Neuronal stem cell (in vitro differentiated cells): Measurements from ENCODE around the gene MFSD6.
"Not testable (repeated sequence)": the region's sequence is repeated elsewhere in the genome, so short reads cannot be mapped to it uniquely, and the experiment has no call there.

Experiments
- DNase-seq: peaks from one replicate; pipeline ENCODE4 v3.0.0-alpha.2; 2013; ENCODE audit warnings: low spot score
- H2AFZ ChIP-seq: one replicate; pipeline ENCODE4 v1.6.1; 2013; ENCODE audit warnings: mild to moderate bottlenecking, low read length, inconsistent platforms
- H2AK5ac ChIP-seq: 2 replicates; pipeline ENCODE4 v1.6.1; 2013; ENCODE audit warnings: low read depth, mild to moderate bottlenecking, inconsistent platforms, low read length, moderate library complexity, mixed read lengths
- H2BK120ac ChIP-seq: 2 replicates; pipeline ENCODE4 v1.6.1; 2013; ENCODE audit warnings: low read depth, mild to moderate bottlenecking, inconsistent platforms, low read length, moderate library complexity, mixed read lengths
- H2BK12ac ChIP-seq: one replicate; pipeline ENCODE4 v1.6.1; 2013; ENCODE audit warnings: low read length, inconsistent platforms
- H2BK15ac ChIP-seq: 2 replicates; pipeline ENCODE4 v1.6.1; 2013; ENCODE audit warnings: mild to moderate bottlenecking, low read length, inconsistent platforms, mixed read lengths
- H2BK5ac ChIP-seq: one replicate; pipeline ENCODE4 v1.6.1; 2013; ENCODE audit warnings: inconsistent platforms, mild to moderate bottlenecking, low read length, moderate library complexity
- H3K14ac ChIP-seq: one replicate; pipeline ENCODE4 v1.6.1; 2013; ENCODE audit warnings: low read length, inconsistent platforms
- H3K18ac ChIP-seq: 2 replicates; pipeline ENCODE4 v1.6.1; 2013; ENCODE audit warnings: low read length, inconsistent platforms
- H3K23ac ChIP-seq: 2 replicates; pipeline ENCODE4 v1.6.1; 2013; ENCODE audit warnings: low read depth, mild to moderate bottlenecking, mixed read lengths, low read length, inconsistent platforms; ENCODE audit not compliant: poor library complexity
- H3K27ac ChIP-seq: replicated peaks from 3 replicates; pipeline ENCODE4 v1.5.1; 2013; ENCODE audit warnings: low read length, inconsistent platforms
- H3K27me3 ChIP-seq, 3 experiments: 2 replicates each; pipeline ENCODE4 v1.6.1; 2013; ENCODE audit warnings: low read length in 3 of 3, mild to moderate bottlenecking in 2 of 3, inconsistent platforms in 1 of 3, low read depth in 1 of 3, mixed read lengths in 1 of 3, moderate library complexity in 1 of 3; ENCODE audit not compliant: control insufficient read depth in 3 of 3, insufficient read depth in 3 of 3
- H3K36me3 ChIP-seq, 2 donors: replicated peaks in 1 of 2; 2 replicates each; pipeline ENCODE4 v1.6.1; 2013; ENCODE audit warnings: low read length in 2 of 2; ENCODE audit not compliant: control insufficient read depth in 2 of 2, insufficient read depth in 2 of 2
- H3K4ac ChIP-seq: 2 replicates; pipeline ENCODE4 v1.6.1; 2013; ENCODE audit warnings: inconsistent platforms, mild to moderate bottlenecking, low read length, moderate library complexity
- H3K4me1 ChIP-seq, 2 donors: 1 replicate in 1 of 2; 2 replicates in 1 of 2; pipeline ENCODE4 v1.6.1; 2013; ENCODE audit warnings: low read length in 2 of 2, low read depth in 1 of 2; ENCODE audit not compliant: control insufficient read depth in 2 of 2, insufficient read depth in 1 of 2
- H3K4me2 ChIP-seq: one replicate; pipeline ENCODE4 v1.6.1; 2013; ENCODE audit warnings: mild to moderate bottlenecking, low read length, inconsistent platforms; ENCODE audit not compliant: insufficient read depth, poor library complexity, severe bottlenecking
- H3K4me3 ChIP-seq, 2 donors: 2 replicates each; pipeline ENCODE4 v1.5.1; 2013; ENCODE audit warnings: low read length in 2 of 2, mild to moderate bottlenecking in 2 of 2, inconsistent platforms in 1 of 2, moderate library complexity in 1 of 2
- H3K79me1 ChIP-seq: one replicate; pipeline ENCODE4 v1.6.1; 2013; ENCODE audit warnings: low read depth, mild to moderate bottlenecking, inconsistent platforms, low read length, moderate library complexity
- H3K9ac ChIP-seq: one replicate; pipeline ENCODE4 v1.6.1; 2013; ENCODE audit warnings: mild to moderate bottlenecking, low read depth, low read length, inconsistent platforms; ENCODE audit not compliant: poor library complexity
- H3K9me3 ChIP-seq, 2 donors: replicated peaks in 1 of 2; 2 replicates each; pipeline versions ENCODE3 to v1.6.1; 2013; ENCODE audit warnings: low read length in 2 of 2, mild to moderate bottlenecking in 2 of 2, inconsistent platforms in 1 of 2, low read depth in 1 of 2, mixed read lengths in 1 of 2, moderate library complexity in 1 of 2; ENCODE audit not compliant: control insufficient read depth in 2 of 2, insufficient read depth in 1 of 2
- H4K8ac ChIP-seq: one replicate; pipeline ENCODE4 v1.6.1; 2013; ENCODE audit warnings: low read depth, mild to moderate bottlenecking, inconsistent platforms, low read length, moderate library complexity
- H4K91ac ChIP-seq: one replicate; pipeline ENCODE4 v1.6.1; 2013; ENCODE audit warnings: low read length, low read depth, mild to moderate bottlenecking, inconsistent platforms; ENCODE audit not compliant: poor library complexity
- WGBS, 2 donors: extraction: QIAGEN DNeasy Blood & Tissue Kit; methylation state at CpG; one replicate each; pipeline ENCODE4 v1.1.7; 2013; ENCODE audit warnings: missing lambda C conversion rate in 2 of 2, mixed read lengths in 1 of 2; ENCODE audit not compliant: insufficient read length in 2 of 2, insufficient replicate concordance in 1 of 2; ENCODE audit errors: extremely low coverage in 2 of 2; 5-methylcytosine and 5-hydroxymethylcytosine counted together

MFSD6 gene

GRCh38 chr2:190467575-190468083 lies 59.5 kb downstream of the MFSD6 start:
- Histone ChIP-seq H2BK120ac (no peak overlapping the region), H3K27ac (no peak overlapping the region), H4K91ac (no peak overlapping the region), H3K9me3 (peaks cover 0 to 2% of the 10 kb centered on the region in 2 donors), H3K36me3 (no peaks in the 10 kb centered on the region), H3K18ac (no peak overlapping the region), H3K14ac (no peak overlapping the region), H3K4me2 (no peak overlapping the region), H2AK5ac (no peak overlapping the region), H3K79me1 (no peaks in the 10 kb centered on the region), H2AFZ (no peak overlapping the region), H4K8ac (no peak overlapping the region), H3K23ac (no peak overlapping the region), H3K4me3 (no peak overlapping the region), H2BK5ac (no peak overlapping the region), H3K27me3 (no peaks in the 10 kb centered on the region), H2BK12ac (no peak overlapping the region), H3K4ac (no peak overlapping the region), H2BK15ac (no peak overlapping the region), H3K9ac (no peak overlapping the region), H3K4me1 (peaks cover 3 to 16% of the 10 kb centered on the region in 2 donors)
- DNase-seq: peak; percentile 4
- no CpG with 5 or more reads among the region's 5 CpGs for WGBS, 2 donors

- H2BK5ac ChIP-seq, H3K4me2 ChIP-seq, H3K9ac ChIP-seq, H3K23ac ChIP-seq, H4K91ac ChIP-seq, H3K36me3 ChIP-seq, H3K4me3 ChIP-seq, H4K8ac ChIP-seq, H2AFZ ChIP-seq, H2BK15ac ChIP-seq, H3K27ac ChIP-seq, H3K9me3 ChIP-seq, H3K79me1 ChIP-seq, H2BK12ac ChIP-seq, H3K4ac ChIP-seq, H2BK120ac ChIP-seq, H2AK5ac ChIP-seq, H3K14ac ChIP-seq, H3K27me3 ChIP-seq, H3K18ac ChIP-seq, DNase-seq: not testable (repeated sequence)
- peaks cover 2 to 16% of the 10 kb centered on the region in 2 donors for H3K4me1 ChIP-seq
- no CpG with 5 or more reads among the region's 1 CpG for WGBS, 2 donors
These were observed 60.2 kb downstream of the MFSD6 start for GRCh38 chr2:190468354-190468753.

GRCh38 chr2:190468814-190469569 lies 60.8 kb downstream of the MFSD6 start:
- no CpG with 5 or more reads among the region's 4 CpGs for WGBS, 2 donors
- DNase-seq: no peak

GRCh38 chr2:190469771-190470170 lies 61.6 kb downstream of the MFSD6 start:
- no peak overlapping the region for H4K91ac ChIP-seq
- no peak overlapping the region for H3K23ac ChIP-seq
- H3K4ac ChIP-seq: no peak overlapping the region
- no peak overlapping the region for H2BK120ac ChIP-seq
- no CpG with 5 or more reads among the region's 2 CpGs for WGBS, 2 donors
- no peak overlapping the region for H2AK5ac ChIP-seq
- no peaks in the 10 kb centered on the region for H3K27me3 ChIP-seq
- H3K9me3 ChIP-seq: peaks cover 0 to 2% of the 10 kb centered on the region in 2 donors
- H3K36me3 ChIP-seq: no peaks in the 10 kb centered on the region
- peaks cover 2 to 16% of the 10 kb centered on the region in 2 donors for H3K4me1 ChIP-seq
- H3K79me1 ChIP-seq: no peaks in the 10 kb centered on the region
- H3K4me3 ChIP-seq: no peak overlapping the region
- H3K9ac ChIP-seq: no peak overlapping the region
- no peak overlapping the region for H2AFZ ChIP-seq
- no peak overlapping the region for H4K8ac ChIP-seq
- H3K18ac ChIP-seq: no peak overlapping the region
- H3K14ac ChIP-seq: no peak overlapping the region
- no peak overlapping the region for H2BK15ac ChIP-seq
- H2BK12ac ChIP-seq: no peak overlapping the region
- no peak overlapping the region for H3K4me2 ChIP-seq
- no peak overlapping the region for H2BK5ac ChIP-seq
- no peak for DNase-seq
- no peak overlapping the region for H3K27ac ChIP-seq

More at GRCh38 chr2:190468814-190469569, 60.8 kb downstream of the MFSD6 start:
- Histone ChIP-seq H3K79me1 (no peaks in the 10 kb centered on the region), H2BK120ac (no peak overlapping the region), H2BK15ac (no peak overlapping the region), H3K4me3 (no peak overlapping the region), H3K4me2 (no peak overlapping the region), H3K14ac (no peak overlapping the region), H3K23ac (no peak overlapping the region), H3K9ac (no peak overlapping the region), H2BK12ac (no peak overlapping the region), H3K18ac (no peak overlapping the region), H2AFZ (no peak overlapping the region), H3K9me3 (peaks cover 0 to 2% of the 10 kb centered on the region in 2 donors), H4K8ac (no peak overlapping the region), H3K4ac (no peak overlapping the region), H3K4me1 (peaks cover 2 to 16% of the 10 kb centered on the region in 2 donors), H4K91ac (no peak overlapping the region), H2AK5ac (no peak overlapping the region), H3K27me3 (no peaks in the 10 kb centered on the region), H2BK5ac (no peak overlapping the region), H3K36me3 (no peaks in the 10 kb centered on the region), H3K27ac (no peak overlapping the region)
